ENCODE measurements around the gene DMBT1. TPM values are rescaled to one million over a fixed set of nuclear protein-coding genes. Genes with fewer than 3 reads are reported as not detected.

The DMBT1 gene
- total and polyA plus RNA-seq, 10 of the 15 experiments (the other 5 are each of a cell fraction or from before 2014, with no cell fraction given) = under 0.01 to 0.13 (median 0.03) TPM; not detected in 5

DNA sequence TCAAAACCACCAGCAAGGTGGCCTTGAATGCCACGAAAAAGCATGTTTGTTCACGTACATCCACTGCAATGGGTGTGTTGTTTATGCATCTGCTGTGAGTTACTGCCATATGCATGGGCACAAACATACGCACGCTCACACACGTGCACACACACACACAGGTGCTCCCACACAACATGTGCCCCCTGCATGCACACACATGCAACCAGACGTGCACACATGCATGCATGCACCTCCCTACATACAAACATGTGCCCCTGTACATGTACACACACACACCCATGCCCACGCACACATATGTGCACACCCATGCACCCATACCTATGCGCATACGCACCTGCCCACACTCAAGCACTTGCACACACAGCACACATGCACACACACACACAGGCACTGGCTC lies 10.1 kb upstream of the DMBT1 start:
- Histone ChIP-seq H3K9me3 (replicated peaks; ENCODE audit: control insufficient read depth, insufficient read depth, low read length) (no peaks in the 10 kb centered on the region), H3K36me3 (ENCODE audit: control insufficient read depth in 2 of 2, insufficient read depth in 2 of 2, low read length in 1 of 2) (no peaks in the 10 kb centered on the region), H3K9ac (ENCODE audit: control insufficient read depth, insufficient read depth, low read length) (no peak overlapping the region), H3K4me3 (no peak overlapping the region), H3K27me3 (replicated peaks in 1 of 2; ENCODE audit: control insufficient read depth in 2 of 2, insufficient read depth in 2 of 2, low read length in 1 of 2) (peaks cover 0 to 4% of the 10 kb centered on the region in 2 experiments; a peak in 2 of 4 replicates), H3K27ac (ENCODE audit: control insufficient read depth, insufficient read depth) (no peak overlapping the region), H3K79me2 (ENCODE audit: control insufficient read depth, insufficient read depth, low read length) (no peaks in the 10 kb centered on the region), H4K20me1 (ENCODE audit: control insufficient read depth, insufficient read depth) (no peaks in the 10 kb centered on the region), H2AFZ (ENCODE audit: control insufficient read depth, low read depth, low read length) (no peak overlapping the region), H3K4me2 (ENCODE audit: control insufficient read depth, insufficient read depth) (no peak overlapping the region), H3K4me1 (ENCODE audit: control insufficient read depth, insufficient read depth, low read length) (no peaks in the 10 kb centered on the region)
- ATAC-seq (no peak), FAIRE-seq (no peak), DNase-seq (ENCODE audit: low read depth, low spot score) (no peak)
- POLR2A ChIA-PET = no interaction called here
- SMC1A ChIA-PET (ENCODE audit: uncharacterized antibody, unreplicated experiment) = interaction anchor here (1.1 kb wide), 1 partner anchor 15 kb away, joined by 3 read pairs; no protein-coding TSS in a partner anchor
- 47% methylated on average over 9 of the region's 9 CpGs for WGBS (ENCODE audit: insufficient coverage, insufficient replicate concordance, low lambda C conversion rate, missing lambda C conversion rate)
- RAD21 ChIA-PET (ENCODE audit: unreplicated experiment) = interaction anchor here (0.7 kb wide), 1 partner anchor 268 kb away, joined by 4 read pairs; no protein-coding TSS in a partner anchor
- TF ChIP-seq SMAD5 (IDR thresholded peaks at IDR 0.05; ENCODE audit: low read depth) (no peak), NFIC (IDR thresholded peaks at IDR 0.05; ENCODE audit: low read depth, low read length) (no peak), NBN (IDR thresholded peaks at IDR 0.05) (no peak), IRF4 (IDR thresholded peaks at IDR 0.05; ENCODE audit: low read depth, low read length) (no peak), ZNF217 (IDR thresholded peaks at IDR 0.05) (no peak), JUNB (IDR thresholded peaks at IDR 0.05) (no peak), MEF2A (IDR thresholded peaks at IDR 0.05; ENCODE audit: insufficient read depth, low read depth, low read length) (no peak), SREBF2 (IDR thresholded peaks at IDR 0.05; ENCODE audit: low read length) (no peak), MEF2B (IDR thresholded peaks at IDR 0.05; ENCODE audit: partially characterized antibody, poor library complexity, severe bottlenecking) (no peak), ZZZ3 (IDR thresholded peaks at IDR 0.05; ENCODE audit: control insufficient read depth, insufficient read length, low read depth) (no peak), KLF5 (IDR thresholded peaks at IDR 0.05; ENCODE audit: partially characterized antibody) (no peak), BRCA1 (IDR thresholded peaks at IDR 0.05; ENCODE audit: low read depth, low read length) (no peak)
- TF ChIP-seq, protein P1, sequence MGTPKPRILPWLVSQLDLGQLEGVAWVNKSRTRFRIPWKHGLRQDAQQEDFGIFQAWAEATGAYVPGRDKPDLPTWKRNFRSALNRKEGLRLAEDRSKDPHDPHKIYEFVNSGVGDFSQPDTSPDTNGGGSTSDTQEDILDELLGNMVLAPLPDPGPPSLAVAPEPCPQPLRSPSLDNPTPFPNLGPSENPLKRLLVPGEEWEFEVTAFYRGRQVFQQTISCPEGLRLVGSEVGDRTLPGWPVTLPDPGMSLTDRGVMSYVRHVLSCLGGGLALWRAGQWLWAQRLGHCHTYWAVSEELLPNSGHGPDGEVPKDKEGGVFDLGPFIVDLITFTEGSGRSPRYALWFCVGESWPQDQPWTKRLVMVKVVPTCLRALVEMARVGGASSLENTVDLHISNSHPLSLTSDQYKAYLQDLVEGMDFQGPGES (IDR thresholded peaks at IDR 0.05) = no peak
- TF ChIP-seq, protein P2, sequence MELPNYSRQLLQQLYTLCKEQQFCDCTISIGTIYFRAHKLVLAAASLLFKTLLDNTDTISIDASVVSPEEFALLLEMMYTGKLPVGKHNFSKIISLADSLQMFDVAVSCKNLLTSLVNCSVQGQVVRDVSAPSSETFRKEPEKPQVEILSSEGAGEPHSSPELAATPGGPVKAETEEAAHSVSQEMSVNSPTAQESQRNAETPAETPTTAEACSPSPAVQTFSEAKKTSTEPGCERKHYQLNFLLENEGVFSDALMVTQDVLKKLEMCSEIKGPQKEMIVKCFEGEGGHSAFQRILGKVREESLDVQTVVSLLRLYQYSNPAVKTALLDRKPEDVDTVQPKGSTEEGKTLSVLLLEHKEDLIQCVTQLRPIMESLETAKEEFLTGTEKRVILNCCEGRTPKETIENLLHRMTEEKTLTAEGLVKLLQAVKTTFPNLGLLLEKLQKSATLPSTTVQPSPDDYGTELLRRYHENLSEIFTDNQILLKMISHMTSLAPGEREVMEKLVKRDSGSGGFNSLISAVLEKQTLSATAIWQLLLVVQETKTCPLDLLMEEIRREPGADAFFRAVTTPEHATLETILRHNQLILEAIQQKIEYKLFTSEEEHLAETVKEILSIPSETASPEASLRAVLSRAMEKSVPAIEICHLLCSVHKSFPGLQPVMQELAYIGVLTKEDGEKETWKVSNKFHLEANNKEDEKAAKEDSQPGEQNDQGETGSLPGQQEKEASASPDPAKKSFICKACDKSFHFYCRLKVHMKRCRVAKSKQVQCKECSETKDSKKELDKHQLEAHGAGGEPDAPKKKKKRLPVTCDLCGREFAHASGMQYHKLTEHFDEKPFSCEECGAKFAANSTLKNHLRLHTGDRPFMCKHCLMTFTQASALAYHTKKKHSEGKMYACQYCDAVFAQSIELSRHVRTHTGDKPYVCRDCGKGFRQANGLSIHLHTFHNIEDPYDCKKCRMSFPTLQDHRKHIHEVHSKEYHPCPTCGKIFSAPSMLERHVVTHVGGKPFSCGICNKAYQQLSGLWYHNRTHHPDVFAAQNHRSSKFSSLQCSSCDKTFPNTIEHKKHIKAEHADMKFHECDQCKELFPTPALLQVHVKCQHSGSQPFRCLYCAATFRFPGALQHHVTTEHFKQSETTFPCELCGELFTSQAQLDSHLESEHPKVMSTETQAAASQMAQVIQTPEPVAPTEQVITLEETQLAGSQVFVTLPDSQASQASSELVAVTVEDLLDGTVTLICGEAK (IDR thresholded peaks at IDR 0.05; ENCODE audit: borderline replicate concordance) = no peak
- TF ChIP-seq, protein P3, sequence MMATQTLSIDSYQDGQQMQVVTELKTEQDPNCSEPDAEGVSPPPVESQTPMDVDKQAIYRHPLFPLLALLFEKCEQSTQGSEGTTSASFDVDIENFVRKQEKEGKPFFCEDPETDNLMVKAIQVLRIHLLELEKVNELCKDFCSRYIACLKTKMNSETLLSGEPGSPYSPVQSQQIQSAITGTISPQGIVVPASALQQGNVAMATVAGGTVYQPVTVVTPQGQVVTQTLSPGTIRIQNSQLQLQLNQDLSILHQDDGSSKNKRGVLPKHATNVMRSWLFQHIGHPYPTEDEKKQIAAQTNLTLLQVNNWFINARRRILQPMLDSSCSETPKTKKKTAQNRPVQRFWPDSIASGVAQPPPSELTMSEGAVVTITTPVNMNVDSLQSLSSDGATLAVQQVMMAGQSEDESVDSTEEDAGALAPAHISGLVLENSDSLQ (IDR thresholded peaks at IDR 0.05) = no peak
- intact Hi-C loops (cut with micrococcal nuclease; ENCODE audit: unreplicated experiment) = no loop called here
- in situ Hi-C loops (cut with MboI) = no loop called here
- no TSS peak for BruUV-seq (replicated peaks)
- CTCF ChIA-PET = interaction anchor here (0.9 to 1.5 kb wide), 2 partner anchors 19 to 35 kb away, joined by 3 read pairs; no protein-coding TSS in a partner anchor

Data from GM12878 (cell line).